HFF-Myc (cell line): ENCODE measurements around the gene MTOR.

ENCODE experiments used
- DNase-seq: peaks from one replicate; pipeline ENCODE4 v3.0.0-alpha.2; 2011; ENCODE audit warnings: low read depth; ENCODE audit errors: extremely low read depth
- H3K4me3 ChIP-seq: replicated peaks from 2 replicates; pipeline ENCODE4 v1.5.1; 2011; ENCODE audit warnings: low read depth, mild to moderate bottlenecking, control low read depth, low read length
- TF ChIP-seq, protein P1 (sequence below): IDR thresholded peaks from 2 replicates; pipeline ENCODE4 v1.5.1; 2012; ENCODE audit warnings: mild to moderate bottlenecking, low read depth, low read length, control low read depth; ENCODE audit errors: missing control alignments

Gene MTOR

DNA sequence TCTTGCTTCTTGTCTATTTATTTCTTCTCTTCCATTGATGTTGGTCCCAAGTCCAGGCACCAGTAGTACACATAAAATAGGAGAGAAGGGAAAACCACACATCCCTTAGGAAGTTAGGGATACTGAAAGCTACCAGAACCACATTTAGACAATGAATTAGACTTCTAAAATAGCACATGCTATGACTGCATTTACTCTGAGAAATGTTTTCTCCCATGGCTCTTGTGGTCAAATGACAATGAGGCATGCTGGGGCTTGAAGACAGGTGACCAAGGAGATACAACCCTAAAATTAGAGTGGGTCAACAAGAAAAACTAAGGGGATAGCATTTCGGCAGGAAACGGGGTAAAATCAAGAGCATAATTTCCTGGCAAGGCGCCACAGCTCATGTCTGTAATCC is 17.1 kb downstream of the MTOR start:
- DNase-seq = no peak
- TF ChIP-seq, protein P1, sequence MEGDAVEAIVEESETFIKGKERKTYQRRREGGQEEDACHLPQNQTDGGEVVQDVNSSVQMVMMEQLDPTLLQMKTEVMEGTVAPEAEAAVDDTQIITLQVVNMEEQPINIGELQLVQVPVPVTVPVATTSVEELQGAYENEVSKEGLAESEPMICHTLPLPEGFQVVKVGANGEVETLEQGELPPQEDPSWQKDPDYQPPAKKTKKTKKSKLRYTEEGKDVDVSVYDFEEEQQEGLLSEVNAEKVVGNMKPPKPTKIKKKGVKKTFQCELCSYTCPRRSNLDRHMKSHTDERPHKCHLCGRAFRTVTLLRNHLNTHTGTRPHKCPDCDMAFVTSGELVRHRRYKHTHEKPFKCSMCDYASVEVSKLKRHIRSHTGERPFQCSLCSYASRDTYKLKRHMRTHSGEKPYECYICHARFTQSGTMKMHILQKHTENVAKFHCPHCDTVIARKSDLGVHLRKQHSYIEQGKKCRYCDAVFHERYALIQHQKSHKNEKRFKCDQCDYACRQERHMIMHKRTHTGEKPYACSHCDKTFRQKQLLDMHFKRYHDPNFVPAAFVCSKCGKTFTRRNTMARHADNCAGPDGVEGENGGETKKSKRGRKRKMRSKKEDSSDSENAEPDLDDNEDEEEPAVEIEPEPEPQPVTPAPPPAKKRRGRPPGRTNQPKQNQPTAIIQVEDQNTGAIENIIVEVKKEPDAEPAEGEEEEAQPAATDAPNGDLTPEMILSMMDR = no peak
- H3K4me3 ChIP-seq = no peak overlapping the region

DNA sequence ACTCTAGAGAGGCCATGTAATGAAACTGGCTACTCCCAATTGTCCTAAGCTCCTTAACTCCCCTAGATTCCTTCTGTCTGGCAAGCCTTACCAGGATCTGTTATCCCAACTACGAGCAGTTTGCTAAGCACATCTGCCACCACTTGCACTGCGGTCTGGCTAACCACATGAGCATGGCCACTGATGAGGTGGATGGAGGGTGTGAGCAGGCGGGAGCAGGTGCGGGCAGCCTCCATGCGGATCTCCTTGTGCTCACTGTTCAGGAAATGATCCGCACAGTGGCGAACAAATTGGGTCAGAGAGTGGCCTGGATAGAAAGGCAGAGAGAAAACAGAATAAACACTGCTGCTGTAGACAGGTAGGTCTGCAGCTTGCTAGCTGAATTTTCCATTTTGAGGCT is 24.0 kb downstream of the MTOR start:
- TF ChIP-seq, protein P1 = no peak
- H3K4me3 ChIP-seq = no peak overlapping the region
- no peak for DNase-seq

DNA sequence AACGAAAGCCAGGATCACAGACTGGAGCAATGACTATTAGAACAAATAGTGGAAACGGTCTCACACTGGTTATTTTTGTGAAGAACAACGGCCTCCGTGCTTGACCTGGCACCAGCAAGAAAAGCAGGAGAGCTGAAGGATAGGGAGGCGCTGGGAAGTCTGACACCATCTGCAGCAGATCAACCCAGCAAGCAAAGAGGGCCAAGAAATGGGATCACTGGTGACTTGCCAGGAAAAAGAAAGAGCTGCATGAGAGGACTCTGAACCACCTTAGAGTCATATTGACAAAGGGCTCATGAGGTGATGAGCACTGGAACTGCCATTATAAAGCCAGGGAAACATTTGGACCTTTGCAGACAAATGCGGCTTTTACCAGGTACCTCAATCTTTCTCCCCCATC is 25.0 kb downstream of the MTOR start:
- H3K4me3 ChIP-seq = no peak overlapping the region
- TF ChIP-seq, protein P1 = no peak
- no peak for DNase-seq

DNA sequence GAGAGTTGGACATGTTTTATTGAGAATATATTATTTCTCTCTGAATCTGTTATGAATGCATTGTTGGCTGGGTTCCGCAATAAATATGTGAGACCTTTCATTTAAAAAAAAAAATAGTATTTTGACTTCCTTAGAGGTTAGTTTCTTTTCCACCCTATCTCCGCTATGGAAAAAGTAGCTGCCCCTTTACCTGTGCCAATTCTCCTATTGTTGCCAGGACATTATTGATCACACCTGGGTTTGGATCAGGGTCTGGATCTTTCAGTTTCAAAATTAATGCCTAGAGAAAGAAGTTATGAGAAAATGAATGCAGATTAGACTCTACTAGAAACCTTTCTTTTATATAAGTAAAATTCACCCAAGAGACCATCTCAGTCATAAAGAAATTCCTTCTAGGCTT is 29.1 kb downstream of the MTOR start:
- no peak overlapping the region for H3K4me3 ChIP-seq
- TF ChIP-seq, protein P1 = no peak
- no peak for DNase-seq

DNA sequence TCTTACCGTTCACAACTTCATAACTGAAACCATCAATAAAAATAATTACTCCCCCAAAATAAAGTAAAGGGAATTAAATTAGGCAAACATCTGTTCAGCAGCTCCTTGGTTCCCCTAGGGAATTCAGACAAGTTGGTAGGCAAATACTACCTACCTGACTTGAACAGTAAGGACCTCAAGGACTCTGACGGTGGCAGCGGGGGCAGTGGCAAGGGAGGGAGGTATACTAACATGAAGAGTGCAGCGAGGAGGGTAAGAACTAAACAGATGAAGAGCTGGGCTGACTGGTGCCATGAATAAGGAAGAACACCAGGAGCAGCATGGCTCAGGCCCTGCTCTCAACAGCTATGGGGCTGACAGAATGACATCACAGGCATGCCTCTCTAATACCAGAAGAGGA is 33.1 kb downstream of the MTOR start:
- H3K4me3 ChIP-seq = no peak overlapping the region
- TF ChIP-seq, protein P1 = no peak
- no peak for DNase-seq

DNA sequence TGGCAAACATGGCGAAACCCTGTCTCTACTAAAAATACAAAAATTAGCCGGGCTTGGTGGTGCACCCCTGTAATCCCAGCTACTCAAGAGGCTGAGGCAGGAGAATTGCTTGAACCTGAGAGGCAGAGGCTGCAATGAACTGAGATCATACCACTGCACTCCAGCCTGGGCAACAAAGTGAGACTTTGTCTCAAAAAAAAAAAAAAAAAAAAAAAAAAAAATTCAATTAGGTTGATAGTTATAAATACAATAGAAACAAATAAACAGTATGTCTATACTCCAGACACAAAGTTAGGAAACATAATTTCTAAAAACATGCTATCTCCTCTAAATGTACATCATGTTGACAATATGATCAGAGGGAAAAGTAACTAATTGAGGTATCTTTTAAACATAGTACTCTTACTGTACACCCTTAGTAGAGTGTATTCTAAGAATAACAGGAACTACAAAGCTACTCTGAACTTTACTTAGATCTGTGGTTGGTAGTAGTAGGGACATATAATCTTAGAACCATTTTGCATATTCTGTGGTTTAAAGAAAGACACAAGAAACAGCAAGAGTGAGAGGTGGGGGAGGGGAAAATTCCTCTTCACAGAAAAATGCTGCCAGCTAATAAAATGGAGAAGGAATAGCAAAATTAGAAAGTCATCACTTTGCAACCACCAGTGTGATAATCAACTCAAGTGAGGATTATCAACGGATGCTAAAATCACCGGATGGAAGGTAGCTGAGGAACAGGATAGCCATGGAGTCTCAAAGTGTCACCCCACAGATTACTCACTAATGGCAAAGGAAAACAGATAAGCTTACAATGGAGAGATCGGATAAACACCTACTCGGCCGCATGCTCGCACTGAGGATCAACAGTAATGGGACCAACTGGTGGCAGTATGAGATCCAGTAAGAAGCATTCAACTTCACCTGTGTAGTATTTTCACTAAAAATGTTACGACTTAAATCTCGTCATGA is 35.0 kb downstream of the MTOR start:
- no peak for DNase-seq
- TF ChIP-seq, protein P1 = no peak
- no peak overlapping the region for H3K4me3 ChIP-seq
